Lung microvascular endothelial cell (primary cell): ENCODE data around the gene SH3RF2. TPM values are rescaled to one million over a fixed set of nuclear protein-coding genes. Genes with fewer than 3 reads are reported as not detected.
A peak's percentile ranks its signal among the peaks of the same experiment; 100 is the strongest.
"Not testable (repeated sequence)": the region's sequence is repeated elsewhere in the genome, so short reads cannot be mapped to it uniquely, and the experiment has no call there.

ENCODE experiments used
- DNase-seq, 2 donors: peaks; one replicate each; pipeline versions ENCODE4 v3.0.0 to v3.0.0-alpha.2; 2010; ENCODE audit warnings: low read depth in 2 of 2
- total RNA-seq: library from RNA; depleted of rRNA; stranded (reverse); fragments of >200 nt; gene quantifications from 2 replicates; pipeline ENCODE4 v1.2.1, GENCODE V29; 2014

The SH3RF2 gene
- total RNA-seq, 1 donor from 2014 or later: not detected

DNA sequence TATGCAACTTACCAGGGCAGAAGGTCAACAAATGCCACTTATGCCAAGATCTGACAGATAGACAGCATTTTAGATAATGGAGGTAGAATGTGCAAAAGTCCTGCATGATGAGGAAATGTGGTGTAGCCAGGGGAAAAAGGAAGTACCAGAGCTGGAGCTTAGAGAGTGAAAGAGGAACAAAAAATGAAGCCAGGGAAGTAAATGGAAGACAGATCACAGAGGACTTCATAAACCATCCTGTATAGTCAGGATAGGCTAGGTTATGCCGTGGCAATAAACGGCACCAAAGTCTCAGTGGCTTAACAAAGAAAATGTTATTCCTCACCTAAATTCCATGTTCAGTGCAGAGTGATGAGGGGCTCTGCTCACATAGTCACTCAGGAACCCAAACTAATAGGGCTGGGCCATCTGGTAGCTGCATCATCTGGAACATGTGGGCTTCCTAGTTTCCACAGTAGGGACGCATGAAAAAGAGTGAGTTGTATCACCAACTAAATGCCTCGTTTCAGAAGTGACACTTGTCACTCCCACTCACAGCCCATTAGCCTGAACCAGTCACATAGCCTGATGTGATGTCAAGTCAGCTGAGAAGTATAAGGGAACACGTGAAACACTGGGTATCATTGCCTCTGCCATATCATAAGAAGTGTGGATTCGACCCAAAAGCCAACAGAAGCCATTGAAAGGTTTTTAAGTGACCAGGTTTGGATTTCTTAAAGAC lies 70.3 kb downstream of the SH3RF2 start:
- DNase-seq: no peak

DNA sequence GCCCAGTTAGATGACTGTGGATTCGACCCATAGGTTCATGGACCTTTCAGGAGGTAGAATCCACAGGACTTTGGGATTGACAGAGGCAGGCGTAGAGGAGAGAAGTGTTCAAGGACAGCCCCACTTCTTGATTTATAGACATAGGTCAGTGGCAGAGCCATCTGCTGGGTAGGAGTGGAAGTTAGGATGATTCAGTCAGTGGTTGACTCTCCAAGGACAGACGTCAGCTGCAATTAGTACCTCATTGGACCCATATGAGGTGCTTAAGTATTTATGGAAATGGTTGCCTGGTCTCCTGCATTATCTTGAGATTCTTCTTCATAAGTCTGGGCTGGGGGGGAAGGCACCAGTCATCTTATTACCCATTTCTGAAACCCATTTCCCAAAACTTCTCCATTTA lies 70.9 kb downstream of the SH3RF2 start:
- DNase-seq: peak in 1 of 2 donors; percentile 58

DNA sequence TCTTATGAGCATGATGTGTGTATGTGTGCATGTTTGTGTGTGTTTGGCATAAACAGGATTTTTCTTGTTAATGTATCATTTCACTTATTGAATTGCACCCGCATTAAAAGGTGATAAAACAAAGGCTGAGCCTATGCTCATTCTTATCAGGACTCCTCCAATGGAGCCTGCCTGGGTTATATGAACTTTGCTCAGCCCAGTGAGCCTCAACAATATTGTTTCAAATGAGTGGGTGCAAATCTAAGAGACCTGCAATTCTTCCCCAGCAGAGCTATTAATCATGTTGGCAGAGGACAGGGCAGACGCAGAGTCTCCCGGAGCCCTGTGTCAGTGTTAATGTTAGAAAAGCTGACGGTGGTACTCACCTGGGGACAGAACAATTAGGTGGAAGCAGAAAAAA lies 71.6 kb downstream of the SH3RF2 start:
- no peak for DNase-seq

DNA sequence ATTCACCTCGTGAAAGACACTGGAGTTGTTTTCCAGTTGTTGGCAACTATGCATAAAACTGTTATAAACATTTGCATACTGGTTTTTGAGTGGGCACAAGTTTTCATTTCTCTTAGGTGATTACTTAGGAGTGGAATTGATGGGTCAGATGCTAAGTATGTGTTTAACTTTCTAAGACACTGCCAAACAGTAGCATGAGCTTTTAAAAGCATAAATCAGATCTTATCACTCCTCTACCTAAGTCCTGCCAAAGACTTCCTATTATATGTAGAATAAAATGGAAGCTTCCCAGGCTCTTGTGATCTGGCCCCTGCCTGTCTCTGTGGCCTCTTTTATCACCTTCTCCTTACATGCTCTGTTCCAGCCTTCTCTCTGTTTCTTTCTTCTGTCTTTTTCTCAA lies 72.6 kb downstream of the SH3RF2 start:
- DNase-seq: no peak

DNA sequence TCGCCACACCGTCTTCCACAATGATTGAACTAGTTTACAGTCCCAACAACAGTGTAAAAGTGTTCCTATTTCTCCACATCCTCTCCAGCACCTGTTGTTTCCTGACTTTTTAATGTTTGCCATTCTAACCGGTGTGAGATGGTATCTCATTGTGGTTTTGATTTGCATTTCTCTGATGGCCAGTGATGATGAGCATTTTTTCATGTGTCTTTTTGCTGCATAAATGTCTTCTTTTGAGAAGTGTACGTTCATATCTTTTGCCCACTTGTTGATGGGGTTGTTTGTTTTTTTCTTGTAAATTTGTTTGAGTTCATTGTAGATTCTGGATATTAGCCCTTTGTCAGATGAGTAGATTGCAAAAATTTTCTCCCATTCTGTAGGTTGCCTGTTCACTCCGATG lies 74.1 kb downstream of the SH3RF2 start:
- DNase-seq: not testable (repeated sequence)

DNA sequence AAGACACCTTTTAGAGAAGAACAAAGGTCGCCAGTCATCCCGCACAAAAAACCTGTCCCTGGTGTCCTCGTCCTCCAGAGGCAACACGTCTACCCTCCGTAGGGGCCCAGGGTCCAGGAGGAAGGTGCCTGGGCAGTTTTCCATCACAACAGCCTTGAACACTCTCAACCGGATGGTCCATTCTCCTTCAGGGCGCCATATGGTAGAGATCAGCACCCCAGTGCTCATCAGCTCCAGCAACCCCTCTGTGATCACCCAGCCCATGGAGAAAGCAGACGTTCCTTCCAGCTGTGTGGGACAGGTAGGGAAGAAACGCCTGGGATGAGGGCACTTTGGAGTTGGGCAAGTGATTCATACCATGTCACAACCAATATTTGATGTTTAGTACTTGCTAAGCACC lies 77.4 kb downstream of the SH3RF2 start:
- DNase-seq: no peak

DNA sequence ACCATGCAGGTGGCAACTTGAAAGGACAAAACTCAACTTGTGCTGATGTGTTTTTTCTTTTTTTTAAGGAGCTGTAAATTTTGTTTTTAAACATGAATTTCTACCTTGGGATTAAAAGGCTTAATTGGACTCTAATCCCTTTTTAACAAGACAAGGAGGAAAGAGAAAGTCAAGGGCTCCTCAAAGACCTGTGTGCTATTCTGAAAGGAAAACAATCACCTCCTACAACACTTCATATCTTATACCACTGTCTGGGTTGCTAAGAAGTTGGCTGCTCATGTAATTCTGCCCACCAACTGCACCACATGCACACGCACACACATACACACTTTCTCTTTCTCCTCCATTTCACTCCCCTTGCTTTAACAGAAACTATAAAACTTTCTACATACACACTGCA lies 78.6 kb downstream of the SH3RF2 start:
- no peak for DNase-seq

DNA sequence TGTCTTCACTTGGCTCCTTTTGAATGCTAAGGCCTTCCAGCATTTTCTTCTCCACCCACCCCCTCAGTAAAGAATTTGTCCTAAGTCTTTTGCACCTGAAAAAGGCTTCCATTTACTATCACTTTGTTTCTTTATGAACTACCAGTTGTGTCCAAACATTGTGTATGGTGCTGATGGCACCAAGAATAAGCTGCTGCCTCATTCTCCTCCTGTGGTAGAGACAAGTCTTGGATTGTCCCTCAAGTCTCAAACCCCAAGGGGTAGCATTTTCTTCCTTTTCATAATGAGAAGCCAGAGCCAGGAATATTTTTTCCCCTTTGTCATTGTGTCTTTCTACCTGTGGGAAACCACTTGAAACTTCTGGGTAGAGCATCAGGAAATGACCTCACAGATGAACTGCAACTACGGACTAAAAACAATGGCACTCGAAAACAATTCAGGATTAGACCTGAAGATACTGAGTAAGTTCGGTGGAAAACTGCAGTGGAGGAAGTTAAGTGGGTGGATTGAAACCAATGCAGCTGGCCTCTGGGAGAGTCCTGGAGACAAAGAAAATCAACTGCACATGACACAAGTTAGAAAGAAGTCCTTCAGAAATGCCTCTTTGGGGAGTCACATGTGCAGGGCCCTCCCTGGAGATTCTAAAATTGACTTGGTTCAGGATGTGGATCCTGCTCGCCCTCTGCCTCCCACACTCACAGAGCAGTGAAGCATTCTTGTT lies 80.5 kb downstream of the SH3RF2 start:
- peak in 1 of 2 donors; percentile 74 for DNase-seq

DNA sequence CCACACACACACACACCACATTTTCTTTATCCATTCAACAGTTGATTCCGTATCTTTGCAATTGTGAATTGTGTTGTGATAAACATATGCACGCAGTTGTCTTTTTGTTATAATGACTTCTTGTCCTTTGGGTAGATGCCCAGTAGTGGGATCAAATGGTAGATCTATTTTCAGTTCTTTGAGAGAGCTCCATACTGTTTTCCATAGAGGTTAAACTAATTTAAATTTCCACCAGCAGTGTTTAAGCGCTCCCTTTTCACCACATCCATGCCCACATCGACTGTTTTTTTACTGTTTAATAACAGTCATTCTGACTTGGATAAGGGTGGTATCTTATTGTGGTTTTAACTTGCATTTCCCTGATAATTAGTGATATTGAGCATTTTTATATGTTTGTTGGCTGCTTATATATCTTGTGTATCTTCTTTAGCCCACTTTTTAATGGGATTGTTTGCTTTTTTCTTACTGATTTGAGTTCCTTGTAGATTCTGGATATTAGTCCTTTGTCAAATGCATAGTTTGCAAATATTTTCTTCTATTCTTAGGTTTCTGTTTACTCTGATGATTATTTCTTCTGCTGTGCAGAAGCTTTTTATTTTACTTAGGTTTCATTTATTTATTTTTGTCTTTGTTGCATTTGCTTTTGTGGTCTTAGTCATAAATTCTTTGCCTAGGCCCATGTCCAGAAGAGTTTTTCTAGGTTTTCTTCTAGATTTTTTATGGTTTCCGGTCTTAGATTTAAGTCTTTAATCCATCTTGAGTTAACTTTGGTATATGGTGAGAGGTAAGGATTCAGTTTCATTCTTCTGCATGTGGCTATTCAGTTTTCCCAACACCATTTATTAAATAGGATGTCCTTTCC lies 82.4 kb downstream of the SH3RF2 start:
- no peak for DNase-seq

DNA sequence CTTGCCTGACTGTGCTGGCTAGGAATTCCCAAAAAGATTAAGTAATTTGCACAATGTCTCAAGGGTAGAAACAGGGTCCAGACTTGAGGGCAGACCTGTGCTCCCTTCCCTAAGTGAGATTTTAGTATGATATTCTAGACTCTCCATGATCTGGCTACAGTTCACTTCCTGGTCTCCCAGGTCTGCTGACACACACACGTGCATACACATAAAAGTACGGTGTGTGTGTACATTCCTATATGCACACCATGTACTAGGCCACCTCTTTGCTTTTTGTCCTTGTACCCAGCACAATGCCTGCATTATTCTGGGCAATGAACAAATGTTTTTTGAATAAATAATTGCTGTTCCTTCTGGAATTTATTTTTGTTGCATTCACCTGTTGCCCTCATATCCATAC lies 83.7 kb downstream of the SH3RF2 start:
- DNase-seq: no peak

DNA sequence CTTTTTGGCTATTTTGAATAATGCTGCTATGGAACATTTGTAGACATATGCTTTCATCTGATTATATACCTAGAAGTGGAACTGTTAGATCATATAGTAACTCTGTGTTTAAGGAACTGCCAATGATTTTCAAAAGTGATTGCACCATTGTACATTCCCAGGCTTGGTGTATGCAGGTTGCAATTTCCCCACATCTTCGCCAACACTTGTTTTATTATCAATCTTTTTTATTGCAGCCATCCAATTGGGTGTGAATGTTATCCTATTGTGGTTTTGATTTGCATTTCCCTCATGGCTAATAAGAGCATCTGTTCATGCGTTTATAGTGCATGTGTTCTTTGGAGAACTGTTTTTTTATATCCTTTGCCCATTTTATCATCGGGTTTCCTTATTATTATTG lies 87.7 kb downstream of the SH3RF2 start:
- DNase-seq: no peak

DNA sequence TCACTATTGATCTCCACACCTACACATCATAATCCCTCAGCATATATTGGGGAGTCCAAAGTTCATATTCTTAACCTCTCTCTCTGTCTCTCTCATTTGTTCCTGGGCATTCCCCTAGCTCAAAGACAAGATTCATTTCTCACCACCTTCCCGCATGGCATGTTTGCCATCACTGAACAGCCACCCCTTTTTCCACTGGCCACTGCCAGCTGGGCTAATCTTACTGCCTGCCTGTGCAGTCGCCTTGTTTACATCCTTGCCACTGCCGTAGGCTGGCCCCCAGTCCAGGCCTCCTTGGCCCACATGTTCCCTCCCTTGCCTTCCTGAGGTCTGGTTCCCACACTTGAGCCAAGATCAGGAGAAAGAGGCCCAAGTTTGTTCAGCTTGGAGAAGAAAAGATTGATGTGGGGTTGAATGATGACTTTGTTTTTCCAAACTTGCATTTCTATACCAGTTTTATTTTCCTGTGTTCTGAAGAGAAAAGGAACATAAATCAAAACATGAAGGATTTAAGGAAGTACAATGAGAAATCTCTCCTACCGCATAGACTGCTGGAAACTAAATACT lies 88.8 kb downstream of the SH3RF2 start:
- peak in 1 of 2 donors; percentile 62 for DNase-seq

DNA sequence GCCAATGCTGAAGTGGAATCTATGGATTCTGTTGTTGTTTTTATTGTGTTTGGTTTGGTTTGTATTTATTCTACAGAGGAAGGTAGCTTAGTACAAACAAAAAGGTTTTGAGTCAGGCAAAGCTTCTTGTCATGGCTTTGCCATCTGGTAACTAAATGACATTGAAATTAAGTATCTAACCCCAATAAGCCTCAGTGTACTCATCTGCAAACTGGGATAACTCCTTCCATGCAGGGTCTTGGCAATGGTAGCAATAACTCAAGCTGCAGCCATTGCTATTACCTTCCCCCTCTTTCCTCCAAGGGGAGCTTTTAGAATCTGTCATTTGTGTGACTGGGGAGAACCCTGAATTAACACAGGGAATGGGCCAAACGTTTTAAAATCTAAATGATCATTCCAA lies 89.3 kb downstream of the SH3RF2 start:
- DNase-seq: no peak

DNA sequence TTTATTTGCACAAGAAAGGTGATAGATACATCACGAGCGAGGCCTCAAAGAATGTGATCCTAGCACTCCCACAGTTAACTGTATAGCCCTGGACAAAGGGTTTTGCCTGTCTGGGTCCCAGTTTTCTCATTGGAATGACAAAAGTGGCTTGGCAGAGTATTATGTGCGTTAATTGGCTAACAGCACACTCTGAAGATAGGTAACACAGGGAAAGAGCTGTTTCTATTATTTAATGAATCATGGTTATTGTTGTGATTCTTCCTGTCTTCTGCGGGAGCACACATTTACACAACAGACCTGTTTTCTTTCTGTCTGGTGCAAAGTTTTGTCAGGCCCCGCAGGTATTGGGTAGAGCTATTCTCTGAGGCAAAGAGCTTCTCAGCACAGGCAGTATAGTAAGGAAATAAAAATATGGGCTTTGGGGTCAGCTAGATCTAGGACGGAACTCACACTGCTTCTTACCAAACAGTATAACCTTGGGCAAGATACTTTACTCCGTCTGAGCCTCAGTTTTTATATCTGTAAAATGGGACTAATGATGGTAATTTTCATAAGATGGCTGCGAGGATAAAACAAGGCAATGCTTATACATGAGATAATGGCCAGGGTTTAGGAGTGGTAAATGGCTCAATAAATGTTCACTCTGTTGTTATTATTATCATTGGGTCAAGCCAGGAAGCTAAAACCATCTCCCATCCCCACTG lies 90.1 kb downstream of the SH3RF2 start:
- DNase-seq: no peak

DNA sequence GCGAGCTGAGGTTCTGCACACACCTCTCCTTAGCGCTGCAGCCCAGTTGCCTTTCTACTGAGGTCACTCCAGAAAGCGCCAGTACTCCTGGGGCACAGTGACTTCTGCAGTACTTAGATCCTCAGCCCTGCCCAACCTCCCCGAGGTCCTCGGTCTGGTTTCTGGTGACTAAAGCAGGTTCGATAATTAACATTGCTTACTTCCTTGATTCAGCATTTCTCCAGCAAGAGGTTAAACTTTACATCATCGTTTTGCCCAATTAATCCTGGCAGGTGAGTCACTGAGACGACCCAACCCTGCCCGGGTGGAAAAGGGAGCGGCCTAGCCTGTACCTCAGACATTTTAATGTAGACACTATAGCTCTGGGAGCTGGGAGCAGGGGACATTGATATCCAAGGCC lies 91.4 kb downstream of the SH3RF2 start:
- no peak for DNase-seq

DNA sequence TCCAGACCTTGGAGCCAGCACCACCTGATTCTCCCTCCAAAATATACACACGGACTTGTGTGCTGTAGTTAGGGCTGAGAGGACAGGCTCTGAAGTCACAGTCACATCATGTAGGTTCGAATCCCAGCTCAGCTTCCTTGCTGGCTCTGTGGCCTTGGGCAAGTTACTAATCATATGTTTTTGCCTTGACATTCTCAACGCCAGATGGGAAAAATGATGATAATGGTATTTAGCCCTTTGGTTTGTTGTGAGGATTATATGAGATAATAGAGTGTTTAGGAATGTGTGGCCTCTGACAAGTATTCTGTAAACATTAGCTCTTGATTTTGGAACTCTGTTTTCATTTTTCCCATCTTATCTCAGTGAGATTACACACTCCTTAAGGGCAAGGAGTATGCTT lies 96.5 kb downstream of the SH3RF2 start:
- DNase-seq: no peak

DNA sequence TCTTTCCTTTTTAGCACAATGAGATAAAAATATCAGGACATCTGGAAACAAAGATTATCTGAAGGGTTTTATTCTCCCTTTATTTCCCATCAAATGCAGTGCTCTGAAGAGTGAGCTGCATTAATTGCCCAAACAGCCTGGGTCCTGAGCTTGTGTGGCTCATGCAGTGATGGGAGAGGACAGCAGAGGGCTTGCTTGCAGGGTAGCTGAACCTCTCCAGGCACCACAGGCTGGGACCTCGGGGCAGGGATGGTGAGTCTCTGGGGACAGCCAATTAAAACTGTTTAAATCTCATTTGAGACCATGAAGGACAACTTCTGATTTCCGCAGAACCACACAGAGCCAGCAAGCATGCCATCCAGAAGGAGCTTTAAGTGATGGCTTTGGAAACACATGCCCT lies 97.7 kb downstream of the SH3RF2 start:
- DNase-seq: no peak

DNA sequence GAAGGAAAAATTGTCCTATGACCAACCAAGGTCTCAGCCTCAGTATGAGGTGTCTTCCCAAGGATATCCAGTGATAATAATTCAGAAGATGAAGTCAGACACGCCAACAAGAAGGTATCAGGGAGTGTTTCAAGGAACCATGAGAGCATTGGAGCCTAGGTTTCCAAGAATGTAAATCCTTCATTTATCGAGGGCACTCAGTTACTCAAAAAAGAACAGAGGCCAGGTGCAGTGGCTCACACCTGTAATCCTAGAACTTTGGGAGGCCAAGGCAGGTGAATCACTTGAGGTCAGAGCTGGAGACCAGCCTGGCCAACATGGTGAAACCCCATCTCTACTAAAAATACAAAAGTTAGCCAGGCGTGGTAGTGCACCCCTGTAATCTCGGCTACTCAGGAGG lies 98.2 kb downstream of the SH3RF2 start:
- DNase-seq: no peak

DNA sequence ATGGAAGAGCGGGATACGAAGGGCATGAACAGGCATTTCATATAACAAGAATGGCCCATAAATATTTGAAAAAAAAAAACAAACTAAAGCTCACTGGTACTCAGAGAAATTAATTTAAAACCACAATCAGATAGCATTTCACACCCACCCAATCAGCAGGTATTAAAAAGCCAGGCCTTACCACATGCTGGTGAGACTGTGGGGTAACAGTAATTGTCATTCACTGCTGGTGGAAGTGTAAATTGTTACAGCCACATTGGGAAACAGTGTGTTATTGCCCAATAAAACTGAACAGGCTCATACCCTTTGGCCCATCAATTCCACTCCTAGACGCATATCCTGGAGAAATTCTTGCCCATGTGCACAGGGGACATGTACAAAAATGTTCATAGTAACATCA lies 103.0 kb downstream of the SH3RF2 start:
- no peak for DNase-seq

DNA sequence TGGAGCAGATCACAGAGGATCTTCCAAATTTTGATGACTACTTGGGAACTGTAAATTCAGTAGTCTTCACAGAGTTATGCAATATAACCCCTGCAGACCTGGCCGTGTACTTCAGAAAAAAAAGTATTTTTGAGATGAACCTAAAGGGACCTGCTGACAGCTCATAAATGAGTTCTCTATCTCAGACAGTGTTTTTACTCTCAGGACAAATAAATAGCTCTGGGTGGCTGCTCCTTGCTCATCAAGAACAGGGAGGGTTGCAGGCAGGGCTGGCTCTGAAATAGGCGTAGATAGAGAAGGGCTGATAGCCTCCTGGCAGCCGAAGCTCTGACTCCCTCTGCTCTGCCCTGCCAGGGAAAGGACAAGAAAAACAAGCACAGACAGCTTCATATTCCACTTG lies 104.1 kb downstream of the SH3RF2 start:
- DNase-seq: no peak

DNA sequence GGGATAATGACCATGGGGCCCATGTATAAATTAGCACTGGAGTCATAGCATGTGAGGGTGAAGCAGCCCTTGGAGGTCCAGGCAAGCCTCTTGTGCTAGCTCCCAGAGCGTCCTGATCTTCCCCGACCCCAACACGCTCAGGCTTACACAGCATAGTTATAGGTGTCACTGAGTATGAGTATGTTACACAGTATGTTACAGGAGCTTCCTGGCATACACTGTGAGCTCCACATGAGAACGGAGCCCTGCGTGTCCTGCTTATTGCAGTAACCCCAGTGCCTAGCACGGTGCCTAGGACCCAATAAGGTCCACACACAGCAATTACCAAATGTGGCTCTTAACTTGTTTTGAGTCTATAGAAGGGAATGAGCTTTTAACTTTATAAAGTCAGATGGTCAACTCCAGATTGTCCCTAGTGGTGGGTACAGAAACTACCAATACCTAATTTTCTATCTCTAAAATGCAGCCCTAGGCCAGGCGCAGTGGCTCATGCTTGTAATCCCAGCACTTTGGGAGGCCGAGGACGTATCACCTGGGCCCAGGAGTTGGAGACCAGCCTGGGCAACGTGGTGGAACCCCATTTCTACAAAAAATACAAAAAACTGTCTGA lies 104.9 kb downstream of the SH3RF2 start:
- DNase-seq: peak in 1 of 2 donors; percentile 13
